ENCODE results near the gene RAB35. TPM values are rescaled to one million over a fixed set of nuclear protein-coding genes. Genes with fewer than 3 reads are reported as not detected.

The RAB35 gene
- total and polyA plus RNA-seq, 11 donors: 15.4 to 46.2 (median 26.4) TPM

- H3K27ac ChIP-seq: no peak overlapping the region
- no peaks in the 10 kb centered on the region for H3K9me3 ChIP-seq
- no peak for TF ChIP-seq POLR2A (IDR thresholded peaks at IDR 0.05)
- TF ChIP-seq CTCF (IDR thresholded peaks at IDR 0.05): no peak
- H3K27me3 ChIP-seq: peaks cover 0 to 16% (median 0%) of the 10 kb centered on the region in 9 donors
- no peaks in the 10 kb centered on the region for H3K36me3 ChIP-seq
- WGBS, 4 donors: 75 to 92% (median 87%) methylated on average over 1 of the region's 1 CpG
- peaks cover 0 to 9% (median 0%) of the 10 kb centered on the region in 12 donors for H3K4me1 ChIP-seq
- DNase-seq: no peak
- no peak for ATAC-seq
- intact Hi-C loops (cut with DNase I): no loop called here
- H3K4me3 ChIP-seq: no peak overlapping the region
Observed at GRCh38 chr12:120065472-120065871, 51.1 kb downstream of the RAB35 start.

GRCh38 chr12:120064054-120064940 lies 52.3 kb downstream of the RAB35 start:
- H3K36me3 ChIP-seq: no peaks in the 10 kb centered on the region
- peak overlapping the region in 1 of 12 donors; percentile 15 for H3K4me3 ChIP-seq
- H3K9me3 ChIP-seq: no peaks in the 10 kb centered on the region
- 41 to 49% (median 46%) methylated on average over 16 of the region's 16 CpGs for WGBS, 4 donors
- peaks cover 0 to 25% (median 0%) of the 10 kb centered on the region in 9 donors for H3K27me3 ChIP-seq
- intact Hi-C loops (cut with DNase I): no loop called here
- DNase-seq (no peak), ATAC-seq (no peak)
- H3K27ac ChIP-seq: no peak overlapping the region
- TF ChIP-seq CTCF (IDR thresholded peaks at IDR 0.05) (no peak), POLR2A (IDR thresholded peaks at IDR 0.05) (no peak)
- H3K4me1 ChIP-seq: peaks cover 0 to 9% (median 0%) of the 10 kb centered on the region in 12 donors

GRCh38 chr12:120062976-120063579 lies 53.5 kb downstream of the RAB35 start:
- ATAC-seq (no peak), DNase-seq (no peak)
- no peak overlapping the region for H3K4me3 ChIP-seq
- intact Hi-C loops (cut with DNase I): no loop called here
- no peaks in the 10 kb centered on the region for H3K36me3 ChIP-seq
- WGBS, 4 donors: 80 to 92% (median 89%) methylated on average over 3 of the region's 3 CpGs
- H3K27me3 ChIP-seq: peaks cover 0 to 26% (median 0%) of the 10 kb centered on the region in 9 donors
- no peak overlapping the region for H3K27ac ChIP-seq
- H3K9me3 ChIP-seq: no peaks in the 10 kb centered on the region
- TF ChIP-seq CTCF (IDR thresholded peaks at IDR 0.05): no peak
- no peak for TF ChIP-seq POLR2A (IDR thresholded peaks at IDR 0.05)
- H3K4me1 ChIP-seq: peaks cover 0 to 9% (median 0%) of the 10 kb centered on the region in 12 donors

GRCh38 chr12:120061575-120062214 lies 54.9 kb downstream of the RAB35 start:
- Histone ChIP-seq H3K4me3 (no peak overlapping the region), H3K36me3 (no peaks in the 10 kb centered on the region), H3K27me3 (peaks cover 0 to 26% (median 5%) of the 10 kb centered on the region in 9 donors), H3K9me3 (no peaks in the 10 kb centered on the region), H3K4me1 (peaks cover 0 to 9% (median 0%) of the 10 kb centered on the region in 12 donors), H3K27ac (no peak overlapping the region)
- intact Hi-C loops (cut with DNase I): no loop called here
- DNase-seq (no peak), ATAC-seq (no peak)
- TF ChIP-seq POLR2A (IDR thresholded peaks at IDR 0.05) (no peak), CTCF (IDR thresholded peaks at IDR 0.05) (no peak)
- WGBS, 4 donors: 83 to 90% (median 89%) methylated on average over 10 of the region's 10 CpGs
